ENCODE results near the gene FGF12.
A peak's percentile ranks its signal among the peaks of the same experiment; 100 is the strongest.

The FGF12 gene

GRCh38 chr3:192133271-192133670 is 594.1 kb downstream of the FGF12 start:
- ATAC-seq = no peak
- TF ChIP-seq TOX (CRISPR knock-in tag; IDR thresholded peaks at IDR 0.05; ENCODE audit: borderline replicate concordance) (no peak), ZC3H10 (CRISPR knock-in tag; IDR thresholded peaks at IDR 0.05) (no peak), ISL1 (CRISPR knock-in tag; IDR thresholded peaks at IDR 0.05) (no peak), ZFP30 (CRISPR knock-in tag; IDR thresholded peaks at IDR 0.05) (no peak), OSR1 (CRISPR knock-in tag; IDR thresholded peaks at IDR 0.05) (no peak), ZNF565 (CRISPR knock-in tag; conservative IDR thresholded peaks at IDR 0.05; ENCODE audit: low read depth) (no peak), POU6F1 (CRISPR knock-in tag; IDR thresholded peaks at IDR 0.05; ENCODE audit: borderline replicate concordance, low read depth) (no peak), PPARA (CRISPR knock-in tag; IDR thresholded peaks at IDR 0.05; ENCODE audit: borderline replicate concordance) (no peak), BACH2 (CRISPR knock-in tag; IDR thresholded peaks at IDR 0.05; ENCODE audit: borderline replicate concordance) (no peak), PATZ1 (CRISPR knock-in tag; IDR thresholded peaks at IDR 0.05; ENCODE audit: borderline replicate concordance) (no peak), ZFP3 (CRISPR knock-in tag; IDR thresholded peaks at IDR 0.05) (no peak), CREB5 (CRISPR knock-in tag; IDR thresholded peaks at IDR 0.05; ENCODE audit: low read depth) (no peak)

- peak; percentile 96 for ATAC-seq
- TF ChIP-seq ZNF8 (CRISPR knock-in tag; IDR thresholded peaks at IDR 0.05) (no peak), ZNF565 (CRISPR knock-in tag; conservative IDR thresholded peaks at IDR 0.05; ENCODE audit: low read depth) (no peak), ZFP30 (CRISPR knock-in tag; IDR thresholded peaks at IDR 0.05) (no peak), ISL1 (CRISPR knock-in tag; IDR thresholded peaks at IDR 0.05) (no peak), POU6F1 (CRISPR knock-in tag; IDR thresholded peaks at IDR 0.05; ENCODE audit: borderline replicate concordance, low read depth) (no peak)
These were observed 596.7 kb downstream of the FGF12 start for GRCh38 chr3:192130534-192131132.

- TF ChIP-seq ZNF565 (CRISPR knock-in tag; conservative IDR thresholded peaks at IDR 0.05; ENCODE audit: low read depth) = no peak
- no peak for TF ChIP-seq SNAI2 (CRISPR knock-in tag; IDR thresholded peaks at IDR 0.05)
- TF ChIP-seq OSR1 (CRISPR knock-in tag; IDR thresholded peaks at IDR 0.05) = no peak
- TF ChIP-seq ZNF8 (CRISPR knock-in tag; IDR thresholded peaks at IDR 0.05) = no peak
- TF ChIP-seq ARNTL (CRISPR knock-in tag; IDR thresholded peaks at IDR 0.05; ENCODE audit: borderline replicate concordance, low read depth) = no peak
- no peak for TF ChIP-seq CSDC2 (CRISPR knock-in tag; IDR thresholded peaks at IDR 0.05)
- no peak for TF ChIP-seq CREB5 (CRISPR knock-in tag; IDR thresholded peaks at IDR 0.05; ENCODE audit: low read depth)
- no peak for TF ChIP-seq GLIS3 (CRISPR knock-in tag; IDR thresholded peaks at IDR 0.05)
- TF ChIP-seq BACH2 (CRISPR knock-in tag; IDR thresholded peaks at IDR 0.05; ENCODE audit: borderline replicate concordance) = no peak
- TF ChIP-seq ESRRG (CRISPR knock-in tag; IDR thresholded peaks at IDR 0.05) = no peak
- no peak for TF ChIP-seq ZFP3 (CRISPR knock-in tag; IDR thresholded peaks at IDR 0.05)
- TF ChIP-seq ZFP30 (CRISPR knock-in tag; IDR thresholded peaks at IDR 0.05) = no peak
- TF ChIP-seq PPARA (CRISPR knock-in tag; IDR thresholded peaks at IDR 0.05; ENCODE audit: borderline replicate concordance) = no peak
- no peak for TF ChIP-seq TCF4 (CRISPR knock-in tag; IDR thresholded peaks at IDR 0.05; ENCODE audit: borderline replicate concordance)
- no peak for TF ChIP-seq ZNF70 (CRISPR knock-in tag; IDR thresholded peaks at IDR 0.05)
- no peak for TF ChIP-seq ISL1 (CRISPR knock-in tag; IDR thresholded peaks at IDR 0.05)
- ATAC-seq = no peak
These were observed 597.8 kb downstream of the FGF12 start for GRCh38 chr3:192129586-192129985.
